HCT116 (cell line): ENCODE data around the gene MYBPC2. TPM values are rescaled to one million over a fixed set of nuclear protein-coding genes. Genes with fewer than 3 reads are reported as not detected.

Experiments
- ATAC-seq: fragments of 200-7000 bp; cut with Tn5 transposase; 2 replicates; pipeline ENCODE4 v1.9.1; 2020; ENCODE audit warnings: mild to moderate bottlenecking, moderate library complexity
- BruUV-seq: library from RNA; stranded (reverse); fragments of 400-500 nt; replicated peaks from 2 replicates; lab custom pipeline; 2021; lab: Mats Ljungman, UMichigan
- CTCF ChIA-PET: fragments of 300-600 bp; sonication (Branson Sonifier 250); formaldehyde crosslinking; loops from one replicate; lab custom pipeline; 2021; ENCODE audit warnings: antibody characterized with exemption; lab: Charles Lee
- POLR2A ChIA-PET: fragments of 300-600, 350-600 bp; sonication (Branson Sonifier 250); formaldehyde crosslinking; loops from one replicate; lab custom pipeline; 2021; ENCODE audit warnings: antibody characterized with exemption; lab: Charles Lee
- RAD21 ChIA-PET, 2 experiments: fragments of 300-600 bp; sonication (Branson Sonifier 250); formaldehyde crosslinking; loops; one replicate each; lab custom pipeline; 2023; ENCODE audit warnings: low total read pairs in 2 of 2; ENCODE audit not compliant: uncharacterized antibody in 2 of 2, unreplicated experiment in 2 of 2, low non-redundant PET in 1 of 2; lab: Charles Lee
- DNase-seq: peaks from one replicate; pipeline ENCODE4 v3.0.0-alpha.2; 2010; ENCODE audit warnings: low read depth, low spot score
- H2AFZ ChIP-seq: fragments of 200-600 bp; shearing (Covaris generic), sonication (generic); 2 replicates; pipeline ENCODE4 v1.6.1; 2017; ENCODE audit warnings: low read depth, mixed run types, mixed read lengths, antibody characterized with exemption, low read length; ENCODE audit not compliant: poor library complexity, severe bottlenecking
- H3K27ac ChIP-seq: 2 replicates; pipeline ENCODE4 v1.5.1; 2012; ENCODE audit warnings: low read depth, low read length
- H3K27me3 ChIP-seq: fragments of 200-600 bp; sonication (generic); 2 replicates; pipeline ENCODE4 v1.6.1; 2016; ENCODE audit warnings: mixed run types, low read length, mixed read lengths; ENCODE audit not compliant: insufficient read depth
- H3K36me3 ChIP-seq, 2 experiments: fragments of 200-500 bp in 1 of 2; fragments of 200-600 bp in 1 of 2; sonication (Bioruptor generic) in 1 of 2; sonication (generic) in 1 of 2; 2 replicates each; pipeline versions ENCODE4 v1.5.1 to v1.6.1; 2014 to 2016; ENCODE audit warnings: low read length in 2 of 2, inconsistent platforms in 1 of 2, mixed read lengths in 1 of 2, mixed run types in 1 of 2; ENCODE audit not compliant: insufficient read depth in 2 of 2, control insufficient read depth in 1 of 2
- H3K4me1 ChIP-seq, 2 experiments: fragments of 200-600 bp in 1 of 2; sonication (generic) in 1 of 2; 2 replicates each; pipeline versions ENCODE4 v1.5.1 to v1.6.1; 2012 to 2017; ENCODE audit warnings: low read length in 2 of 2, inconsistent platforms in 1 of 2, mild to moderate bottlenecking in 1 of 2, mixed read lengths in 1 of 2, mixed run types in 1 of 2, moderate library complexity in 1 of 2; ENCODE audit not compliant: insufficient read depth in 2 of 2, control insufficient read depth in 1 of 2
- H3K4me2 ChIP-seq: fragments of 200-600 bp; sonication (generic); 2 replicates; pipeline ENCODE4 v1.6.1; 2017; ENCODE audit warnings: mixed run types, low read length, mixed read lengths
- H3K4me3 ChIP-seq, 2 experiments: fragments of 200-600 bp in 1 of 2; sonication (generic) in 1 of 2; replicated peaks in 1 of 2; 2 replicates each; pipeline ENCODE4 v1.5.1; 2011 to 2016; ENCODE audit warnings: low read length in 2 of 2, control low read depth in 1 of 2, low read depth in 1 of 2, mild to moderate bottlenecking in 1 of 2, mixed read lengths in 1 of 2, mixed run types in 1 of 2
- H3K79me2 ChIP-seq: fragments of 200-600 bp; sonication (generic); 2 replicates; pipeline ENCODE4 v1.6.1; 2017; ENCODE audit warnings: mild to moderate bottlenecking, mixed run types, low read length, moderate library complexity, mixed read lengths; ENCODE audit not compliant: insufficient read depth
- H3K9ac ChIP-seq: fragments of 200-600 bp; sonication (generic); 2 replicates; pipeline ENCODE4 v1.6.1; 2016; ENCODE audit warnings: low read length, mixed read lengths
- H3K9me2 ChIP-seq: fragments of 200-600 bp; sonication (generic), shearing (Covaris generic); 2 replicates; pipeline ENCODE4 v1.6.1; 2017; ENCODE audit warnings: mixed run types, mild to moderate bottlenecking, moderate library complexity; ENCODE audit not compliant: insufficient read depth
- H3K9me3 ChIP-seq, 2 experiments: fragments of 200-500 bp in 1 of 2; fragments of 200-600 bp in 1 of 2; sonication (Bioruptor generic) in 1 of 2; sonication (generic) in 1 of 2; 2 replicates each; pipeline ENCODE4 v1.6.1; 2014 to 2017; ENCODE audit warnings: low read length in 2 of 2, mixed read lengths in 2 of 2, inconsistent platforms in 1 of 2, low read depth in 1 of 2, mild to moderate bottlenecking in 1 of 2, mixed run types in 1 of 2, moderate library complexity in 1 of 2; ENCODE audit not compliant: control insufficient read depth in 1 of 2, insufficient read depth in 1 of 2
- H4K20me1 ChIP-seq: fragments of 200-600 bp; sonication (generic), shearing (Covaris generic); 2 replicates; pipeline ENCODE4 v1.6.1; 2017; ENCODE audit warnings: mixed run types, mild to moderate bottlenecking, moderate library complexity; ENCODE audit not compliant: insufficient read depth
- CEBPB ChIP-seq: IDR thresholded peaks from 2 replicates; pipeline ENCODE4 v1.6.1; 2012; ENCODE audit warnings: low read depth
- ELF1 ChIP-seq: IDR thresholded peaks from 2 replicates; pipeline ENCODE4 v1.6.1; 2012; ENCODE audit warnings: low read depth, borderline replicate concordance
- EZH2 ChIP-seq: fragments of 200-600 bp; sonication (generic); IDR thresholded peaks from 2 replicates; pipeline ENCODE4 v1.6.1; 2017; ENCODE audit warnings: antibody characterized with exemption, mixed run types
- FOSL1 ChIP-seq: IDR thresholded peaks from 2 replicates; pipeline ENCODE4 v1.6.1; 2012; ENCODE audit warnings: low read depth
- JUND ChIP-seq: IDR thresholded peaks from 2 replicates; pipeline ENCODE4 v1.6.1; 2012
- POLR2A ChIP-seq: IDR thresholded peaks from 2 replicates; pipeline ENCODE4 v1.7.0; 2011; ENCODE audit warnings: borderline replicate concordance; ENCODE audit not compliant: insufficient read depth, insufficient read length; ENCODE audit errors: extremely low read depth
- REST ChIP-seq: IDR thresholded peaks from 2 replicates; pipeline ENCODE4 v1.6.1; 2012; ENCODE audit warnings: low read depth
- SIN3A ChIP-seq: IDR thresholded peaks from 2 replicates; pipeline ENCODE4 v1.6.1; 2012; ENCODE audit warnings: low read depth
- SRF ChIP-seq: IDR thresholded peaks from 2 replicates; pipeline ENCODE4 v1.6.1; 2012; ENCODE audit warnings: low read depth
- TCF7L2 ChIP-seq: IDR thresholded peaks from 2 replicates; pipeline ENCODE4 v1.7.0; 2011; ENCODE audit warnings: borderline replicate concordance, inconsistent platforms; ENCODE audit not compliant: insufficient read depth, insufficient read length; ENCODE audit errors: extremely low read depth
- ZBTB33 ChIP-seq: IDR thresholded peaks from 2 replicates; pipeline ENCODE4 v1.6.1; 2011; ENCODE audit warnings: mild to moderate bottlenecking, low read length, moderate library complexity; ENCODE audit not compliant: insufficient replicate concordance; ENCODE audit errors: extremely low read depth
- ZNF274 ChIP-seq: fragments of 200-500 bp; sonication (Bioruptor generic); IDR thresholded peaks from 2 replicates; pipeline ENCODE4 v1.6.1; 2014; ENCODE audit warnings: mild to moderate bottlenecking, low read depth, low read length, inconsistent platforms
- intact Hi-C: fragments of 100-400 bp; cut with micrococcal nuclease; formaldehyde crosslinking; loops from 2 replicates; pipeline ENCODE4 v1.10.0; 2022
- total RNA-seq: library from RNA; stranded (reverse); gene quantifications from one replicate; pipeline ENCODE4 v1.2.1, GENCODE V29; 2021; ENCODE audit not compliant: unreplicated experiment

The MYBPC2 gene
- total RNA-seq, 1 experiment from 2014 or later, result not detected

- H3K27me3 ChIP-seq, result no peaks in the 10 kb centered on the region
- RAD21 ChIA-PET, result no interaction called here
- no peak for DNase-seq
- H3K4me3 ChIP-seq, result no peak overlapping the region
- no peak overlapping the region for H2AFZ ChIP-seq
- no peak for ATAC-seq
- intact Hi-C loops, result no loop called here
- no peaks in the 10 kb centered on the region for H3K36me3 ChIP-seq
- H3K4me1 ChIP-seq, result no peaks in the 10 kb centered on the region
- TF ChIP-seq POLR2A (no peak), ELF1 (no peak), ZNF274 (no peak), SRF (no peak), SIN3A (no peak), EZH2 (no peak), JUND (no peak), TCF7L2 (no peak), ZBTB33 (no peak), FOSL1 (no peak), REST (no peak), CEBPB (no peak)
- TF ChIP-seq, all 23 proteins: peak for 0
- H3K9me3 ChIP-seq, result no peaks in the 10 kb centered on the region
- H3K9ac ChIP-seq, result no peak overlapping the region
- no TSS peak for BruUV-seq
- ChIA-PET POLR2A (no interaction called here), CTCF (no interaction called here)
- H3K27ac ChIP-seq, result no peak overlapping the region
- no peaks in the 10 kb centered on the region for H4K20me1 ChIP-seq
- no peak overlapping the region for H3K4me2 ChIP-seq
- no peaks in the 10 kb centered on the region for H3K79me2 ChIP-seq
- H3K9me2 ChIP-seq, result no peaks in the 10 kb centered on the region
These were observed 9.2 kb upstream of the MYBPC2 start for GRCh38 chr19:50423279-50424113.
